GM18951 (cell line): ENCODE measurements around the gene SSH2.

Source experiments
- POLR2A ChIP-seq: IDR thresholded peaks from 4 replicates; pipeline ENCODE4 v1.6.1; 2011; ENCODE audit warnings: mild to moderate bottlenecking; ENCODE audit not compliant: insufficient read length, insufficient read depth; ENCODE audit errors: extremely low read depth
- in situ Hi-C: fragments of 300-500 bp; cut with MboI; formaldehyde crosslinking; loops from one replicate; pipeline ENCODE4 v1.12.0; 2022; ENCODE audit warnings: low sequenced_read_pairs, mixed read lengths, inconsistent platforms; ENCODE audit not compliant: unreplicated experiment

The SSH2 gene

DNA sequence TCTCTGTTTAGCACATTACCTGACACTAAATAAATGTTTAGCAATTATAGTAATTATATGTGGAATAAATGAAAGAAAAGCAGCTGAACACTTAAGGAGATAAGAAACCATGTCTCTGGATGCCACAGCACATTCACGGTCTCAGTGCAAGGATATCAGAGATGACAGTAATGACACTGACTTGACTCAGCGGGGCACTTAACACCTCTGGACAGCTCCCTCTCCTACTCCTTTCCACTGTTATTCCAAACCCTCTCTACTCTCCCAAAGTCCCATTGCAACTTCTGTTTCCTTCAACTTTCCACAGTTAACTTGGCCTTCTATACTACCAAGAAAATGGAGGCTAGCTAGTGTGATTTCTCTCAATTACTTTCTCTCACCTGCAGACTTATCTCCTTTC lies 214.3 kb downstream of the SSH2 start:
- in situ Hi-C loops, result no loop called here
- no peak for TF ChIP-seq POLR2A

DNA sequence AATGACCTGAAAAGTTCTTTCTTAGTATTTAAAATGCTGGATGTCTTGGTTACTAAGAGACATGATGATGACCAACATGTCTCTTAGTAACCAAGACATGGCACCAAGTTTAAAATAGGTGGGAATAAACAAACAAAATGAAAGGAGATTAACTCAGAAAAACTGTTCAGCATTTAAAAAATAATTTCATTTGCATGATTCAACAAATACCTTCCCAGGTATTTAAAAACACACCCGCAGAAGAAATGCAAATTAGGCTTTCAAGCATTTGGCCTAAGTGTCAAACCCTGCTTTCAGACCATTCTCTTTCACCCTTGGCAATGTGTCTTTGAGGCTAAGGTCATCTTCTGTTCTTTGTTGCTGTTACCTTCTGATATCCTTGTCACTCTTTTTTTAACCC lies 215.9 kb downstream of the SSH2 start:
- in situ Hi-C loops, result no loop called here
- TF ChIP-seq POLR2A, result no peak

DNA sequence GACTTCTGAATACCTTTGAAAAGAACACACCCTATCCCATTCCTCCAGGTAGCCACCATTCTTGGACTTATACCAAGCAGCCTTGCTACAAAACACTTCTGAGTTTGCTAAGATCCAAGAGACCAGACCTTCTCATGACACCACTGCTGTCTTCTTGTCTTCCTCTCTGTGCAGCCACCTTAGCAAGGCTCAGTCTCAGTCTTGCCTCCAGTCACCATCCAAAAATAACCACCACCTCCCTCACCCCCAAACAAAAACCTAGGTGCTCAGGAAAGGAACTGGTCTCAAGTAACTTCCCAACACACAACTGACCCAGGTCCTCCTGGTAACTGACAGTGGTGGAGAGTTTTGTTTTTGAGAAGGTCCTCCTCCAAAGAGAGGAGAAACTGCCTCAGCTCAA lies 216.4 kb downstream of the SSH2 start:
- in situ Hi-C loops, result no loop called here
- TF ChIP-seq POLR2A, result no peak

DNA sequence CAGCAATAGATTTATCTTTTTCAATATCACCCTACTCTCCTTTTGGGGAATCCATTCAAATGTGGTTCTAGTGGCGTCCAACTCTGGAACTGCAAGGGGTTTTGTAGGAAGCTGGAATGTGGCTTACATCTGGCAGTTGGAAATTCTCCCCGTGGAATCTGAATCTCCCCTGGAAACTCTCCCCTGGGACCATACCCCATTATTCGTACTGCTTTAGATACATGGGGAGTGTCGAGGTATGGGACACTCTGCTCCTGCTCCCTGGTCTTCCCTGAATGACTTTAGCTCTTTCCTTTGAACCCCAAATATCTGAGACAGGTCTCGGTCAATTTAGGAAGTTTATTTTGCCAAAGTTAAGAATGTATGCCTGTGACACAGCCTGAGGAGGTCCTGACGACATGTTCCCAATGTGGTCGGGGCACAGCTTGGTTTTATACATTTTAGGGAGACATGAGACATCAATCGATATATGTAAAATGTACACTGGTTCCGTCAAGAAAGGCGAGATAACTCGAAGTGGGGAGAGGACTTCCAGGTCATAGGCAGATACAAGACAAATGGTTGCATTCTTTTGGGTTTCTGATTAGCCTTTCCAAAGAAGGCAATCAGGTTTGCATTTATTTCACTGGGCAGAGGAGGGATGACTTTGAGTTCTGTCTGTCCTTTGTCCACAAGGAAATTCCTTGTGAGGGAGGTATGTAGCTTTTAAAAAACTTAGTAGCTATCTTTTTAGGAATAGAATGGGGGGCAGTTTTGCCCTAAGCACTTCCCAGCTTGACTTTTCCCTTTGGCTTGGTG lies 218.2 kb downstream of the SSH2 start:
- no peak for TF ChIP-seq POLR2A
- in situ Hi-C loops, result no loop called here

DNA sequence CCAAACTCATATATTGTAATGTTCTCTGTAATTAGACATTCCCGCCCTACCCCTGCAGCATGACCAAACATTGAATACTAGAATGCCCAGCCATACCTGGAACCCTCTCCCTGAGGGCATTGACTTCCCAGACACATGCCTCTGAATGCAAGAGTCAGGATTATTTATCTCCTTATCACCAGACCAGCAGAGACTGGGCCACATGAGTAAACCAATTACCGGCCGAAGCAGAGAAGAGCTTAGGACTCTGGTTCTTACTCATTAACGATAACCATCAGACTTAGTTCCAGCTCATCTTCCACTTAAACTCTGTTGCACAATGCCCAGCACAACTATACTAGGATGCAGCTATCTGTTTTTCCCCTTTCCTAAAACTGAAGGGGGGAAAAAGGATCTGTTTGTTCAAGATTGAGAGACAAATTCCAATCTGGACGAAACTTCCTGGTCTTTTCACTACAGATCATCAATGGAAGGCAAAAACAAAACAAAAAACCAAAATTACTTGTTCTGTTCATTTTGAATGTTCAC lies 219.1 kb downstream of the SSH2 start:
- no peak for TF ChIP-seq POLR2A

DNA sequence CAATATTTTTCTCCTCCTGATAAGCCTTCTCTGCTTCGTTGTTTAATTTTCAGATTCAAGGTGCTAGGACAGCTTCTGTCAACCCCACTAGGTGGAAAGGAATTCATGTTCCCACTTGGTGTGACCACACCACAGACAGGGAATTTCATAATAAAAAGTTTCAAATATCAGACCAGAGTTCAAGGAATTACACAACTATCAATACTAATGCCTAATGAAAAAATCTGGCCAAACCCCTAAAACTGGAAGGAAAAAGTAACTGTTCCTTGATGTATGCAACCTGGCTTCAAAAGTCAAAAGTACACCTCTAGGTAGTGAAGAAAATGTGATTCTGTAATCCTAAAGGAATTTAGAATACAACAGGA lies 219.5 kb downstream of the SSH2 start:
- in situ Hi-C loops, result no loop called here

More for the DNA sequence above, 219.1 kb downstream of the SSH2 start:
- in situ Hi-C loops, result no loop called here

DNA sequence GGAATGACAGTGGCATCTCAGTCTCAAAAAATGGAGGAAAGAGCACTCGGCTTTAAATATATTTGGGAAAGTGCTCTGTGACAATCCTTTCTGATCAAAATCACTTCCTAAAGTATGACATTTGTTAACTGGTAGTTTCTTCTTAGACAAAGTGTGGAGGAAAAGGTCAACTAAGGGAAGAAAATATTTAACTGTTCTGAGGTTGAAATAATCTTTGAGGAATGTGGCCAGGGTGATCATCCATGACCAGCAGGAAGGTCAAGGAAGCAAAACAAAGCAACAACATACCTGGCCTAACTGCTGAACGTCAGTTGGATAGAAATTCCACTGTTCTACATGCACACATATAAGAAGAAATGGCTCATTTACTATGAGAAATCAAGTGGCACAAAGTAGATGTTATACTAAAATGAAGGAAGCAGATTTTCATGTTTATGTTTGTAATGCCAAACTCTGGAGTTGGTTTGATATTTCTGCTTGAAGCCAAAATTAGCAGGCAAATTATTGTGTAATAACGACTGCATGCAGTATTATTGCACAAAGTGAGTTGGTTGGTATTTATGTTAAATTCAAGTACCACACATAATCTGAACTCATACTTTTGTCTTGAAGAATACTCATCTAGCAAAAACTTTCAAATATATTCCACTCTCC lies 220.0 kb downstream of the SSH2 start:
- in situ Hi-C loops, result no loop called here
- TF ChIP-seq POLR2A, result no peak

More for the DNA sequence above, 219.5 kb downstream of the SSH2 start:
- TF ChIP-seq POLR2A, result no peak

DNA sequence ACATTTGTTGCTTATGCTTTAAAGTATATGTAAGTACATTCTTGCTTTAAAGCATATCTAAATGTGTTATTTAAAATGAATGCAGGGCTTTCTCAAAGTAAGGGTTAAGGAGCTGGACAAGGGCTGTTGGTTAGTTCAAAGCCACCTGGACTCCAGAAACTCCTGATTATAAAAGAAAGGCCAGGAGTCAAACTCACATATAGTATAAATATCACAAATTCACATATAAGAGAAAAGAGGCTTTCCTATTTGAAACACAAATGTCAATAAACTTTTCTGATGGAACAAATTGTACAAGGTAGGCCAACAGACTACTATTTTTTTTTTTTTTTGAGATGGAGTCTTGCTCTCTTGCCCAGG lies 222.8 kb downstream of the SSH2 start:
- in situ Hi-C loops, result no loop called here

DNA sequence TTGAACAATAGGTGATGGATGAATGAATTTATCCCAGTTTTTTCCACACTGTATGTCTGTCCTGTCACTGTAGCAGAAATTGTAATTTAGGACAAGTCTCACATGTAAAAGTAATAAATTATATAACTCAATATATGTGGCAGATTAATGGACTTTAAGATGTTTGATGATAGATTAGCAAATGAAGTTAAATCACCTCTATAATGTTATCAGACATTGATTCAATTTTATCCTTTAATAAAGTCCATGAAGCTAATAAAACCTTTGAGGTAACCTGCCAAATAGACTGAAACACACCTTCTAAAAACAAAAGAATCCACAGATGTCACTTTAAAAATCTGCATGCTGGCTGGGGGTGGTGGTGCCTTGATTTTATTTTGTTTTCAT lies 224.0 kb downstream of the SSH2 start:
- TF ChIP-seq POLR2A, result no peak
- in situ Hi-C loops, result no loop called here

More for the DNA sequence above, 222.8 kb downstream of the SSH2 start:
- TF ChIP-seq POLR2A, result no peak

DNA sequence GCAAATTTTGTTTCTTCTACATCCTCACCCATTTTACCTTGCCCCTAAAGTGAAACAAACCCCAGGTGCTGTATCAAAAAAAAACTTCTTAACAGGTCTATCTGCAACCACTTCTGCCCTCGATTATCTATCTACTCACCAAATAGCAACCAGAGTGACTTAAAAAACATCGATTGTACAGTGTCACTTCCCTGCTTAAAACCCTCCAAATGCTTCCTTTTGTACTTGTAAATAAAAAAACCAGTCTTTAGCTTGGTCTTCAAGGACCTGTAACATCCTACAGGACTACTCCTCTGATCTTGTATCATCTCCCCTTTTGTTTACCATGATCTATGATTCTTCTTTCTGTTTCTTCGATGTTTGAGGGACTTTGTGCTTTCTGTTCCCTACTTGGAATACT lies 224.6 kb downstream of the SSH2 start:
- no peak for TF ChIP-seq POLR2A
- in situ Hi-C loops, result no loop called here

DNA sequence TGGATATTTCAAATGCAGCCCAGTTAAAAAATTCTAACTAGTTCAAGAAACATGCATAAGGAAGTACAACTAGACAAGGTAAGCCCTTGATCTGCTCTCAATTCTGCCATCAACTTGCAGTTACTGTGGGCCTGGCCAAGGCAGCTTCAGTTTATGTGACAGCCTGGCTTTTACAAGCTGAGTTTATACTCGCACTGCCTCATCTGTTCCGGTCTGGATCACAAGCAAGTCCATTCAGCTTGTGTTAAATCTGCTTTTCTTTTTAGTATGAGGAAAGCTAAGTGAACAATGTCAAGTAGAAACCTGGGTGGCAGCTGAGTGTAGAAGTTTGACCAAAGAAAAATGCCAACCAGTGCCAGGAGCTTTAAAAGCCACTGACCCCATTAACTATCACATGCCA lies 230.7 kb downstream of the SSH2 start:
- no peak for TF ChIP-seq POLR2A
- in situ Hi-C loops, result no loop called here

DNA sequence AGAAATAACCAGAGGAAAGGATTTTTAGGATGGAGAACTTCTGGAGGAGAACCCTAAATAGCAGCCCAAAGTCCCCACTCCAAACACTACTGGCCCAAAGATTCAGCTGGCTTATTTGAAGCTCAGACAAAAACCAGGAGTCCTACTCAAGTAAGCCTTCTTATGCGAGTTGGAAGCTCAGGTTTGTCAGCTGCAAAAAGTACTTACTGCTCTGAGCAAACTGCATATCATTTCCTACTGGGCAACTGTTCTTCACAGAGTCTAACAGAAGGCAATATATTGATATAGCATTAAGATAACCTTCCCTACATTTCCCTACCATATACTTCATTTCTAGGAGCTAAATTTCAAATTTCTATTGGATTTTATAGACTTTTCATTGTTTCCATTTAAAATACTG lies 231.2 kb downstream of the SSH2 start:
- TF ChIP-seq POLR2A, result no peak
- in situ Hi-C loops, result no loop called here

DNA sequence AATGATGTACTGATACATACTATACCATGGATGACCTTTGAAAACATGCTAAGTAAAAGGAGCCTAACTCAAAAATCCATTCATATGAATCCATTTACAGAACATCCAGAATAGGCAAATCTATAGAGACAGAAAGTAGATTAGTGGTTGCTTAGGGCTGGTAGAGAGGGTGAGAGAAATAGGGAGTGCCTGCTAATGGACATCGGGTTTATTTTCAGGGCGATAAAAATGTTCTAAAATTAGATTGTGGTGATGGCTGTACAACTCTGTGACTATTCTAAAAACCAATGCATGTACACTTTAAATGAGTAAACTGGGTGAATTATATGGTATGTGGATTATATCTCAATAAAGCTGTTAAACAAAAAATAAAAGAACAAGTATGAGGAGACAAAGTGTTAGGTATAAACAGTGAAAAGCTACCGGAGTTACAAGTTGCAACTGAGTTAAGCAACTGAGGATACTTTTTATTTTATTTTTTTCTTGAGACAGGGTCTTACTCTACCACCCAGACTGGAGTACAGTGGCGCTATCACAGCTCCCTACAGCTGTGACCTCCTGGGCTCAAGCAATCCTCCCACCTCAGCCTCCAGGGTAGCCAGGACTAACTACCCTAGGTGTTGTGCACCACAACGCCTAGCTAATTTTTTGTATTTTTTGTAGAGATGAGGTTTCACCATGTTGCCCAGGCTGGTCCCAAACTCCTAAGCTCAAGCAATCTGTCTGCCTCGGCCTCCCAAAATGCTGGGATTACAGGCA lies 231.8 kb downstream of the SSH2 start:
- TF ChIP-seq POLR2A, result no peak

More for the DNA sequence above, 231.8 kb downstream of the SSH2 start:
- in situ Hi-C loops, result no loop called here
